HFFc6 (cell line): Measurements from ENCODE around the gene WRAP53. TPM values are rescaled to one million over a fixed set of nuclear protein-coding genes. Genes with fewer than 3 reads are reported as not detected.
A peak's percentile ranks its signal among the peaks of the same experiment; 100 is the strongest.
"Not testable (repeated sequence)": the region's sequence is repeated elsewhere in the genome, so short reads cannot be mapped to it uniquely, and the experiment has no call there.

Source experiments
- DNase-seq: peaks from one replicate; pipeline ENCODE4 v3.0.0-alpha.2; 2018
- H3K27ac Mint-ChIP-seq: 2 replicates; pipeline ENCODE4 v1.8.0; 2020; ENCODE audit warnings: mild to moderate bottlenecking, mixed read lengths
- H3K27me3 Mint-ChIP-seq: 2 replicates; pipeline ENCODE4 v1.8.0; 2021; ENCODE audit warnings: mild to moderate bottlenecking, moderate library complexity, mixed read lengths; ENCODE audit not compliant: insufficient read depth
- H3K36me3 Mint-ChIP-seq: 2 replicates; pipeline ENCODE4 v1.8.0; 2021; ENCODE audit warnings: low read depth, mixed read lengths
- H3K4me1 Mint-ChIP-seq: 2 replicates; pipeline ENCODE4 v1.8.0; 2020; ENCODE audit warnings: low read depth, mixed read lengths
- H3K4me3 Mint-ChIP-seq: 2 replicates; pipeline ENCODE4 v1.8.0; 2020; ENCODE audit warnings: mild to moderate bottlenecking, moderate library complexity, mixed read lengths
- H3K9me3 Mint-ChIP-seq: 2 replicates; pipeline ENCODE4 v1.8.0; 2020; ENCODE audit warnings: mild to moderate bottlenecking, mixed read lengths
- CTCF ChIP-seq: fragments of 200-600 bp; sonication (generic); IDR thresholded peaks from 2 replicates; pipeline ENCODE4 v1.5.0; 2021; ENCODE audit warnings: antibody characterized with exemption, mild to moderate bottlenecking
- long read RNA-seq: library from polyadenylated mRNA; unstranded; transcript quantifications from one replicate; pipeline ENCODE4 v2.0.0, GENCODE V29; 2019
- total RNA-seq, 6 experiments: library from RNA; stranded (reverse); fragmentation: NEBNext Ultra II Directional; extraction: Animal tissue kit (Norgen Biotek cat#: 25700); gene quantifications; 2 replicates in 1 of 6; 3 replicates in 5 of 6; pipeline ENCODE4 v1.2.3, GENCODE V29; 2021

Gene WRAP53
- 10 to 100 TPM in 5 of 6 experiments, 1 to 10 TPM in 1; 8.6 to 18.2 (median 15.2) TPM for total RNA-seq
- long read RNA-seq, full-length matches to known transcripts, result 20 of 21 reads
- long read RNA-seq, partial matches to known transcripts, result 0 of 21 reads
- long read RNA-seq, other reads (novel, unspliced or antisense), result 1 of 21 reads

GRCh38 chr17:7687908-7688807 is at the start of gene WRAP53:
Gene WRAP53 (plus strand): TSS chr17:7688477. CDS start chr17:7688649, 172 bp downstream.
- H3K36me3 Mint-ChIP-seq, result peaks cover 18% of the 10 kb centered on the region
- TF ChIP-seq CTCF, result peak; percentile 99
- peak within 1 kb of the TSS; percentile 98 for H3K27ac Mint-ChIP-seq
- peaks cover 31% of the 10 kb centered on the region for H3K4me1 Mint-ChIP-seq
- peak; percentile 99 for DNase-seq
- H3K4me3 Mint-ChIP-seq, result peak within 1 kb of the TSS; percentile 93
- H3K9me3 Mint-ChIP-seq, result no peaks in the 10 kb centered on the region
- H3K27me3 Mint-ChIP-seq, result no peaks in the 10 kb centered on the region; the same call in none of the 2 replicates

GRCh38 chr17:7640783-7641182 is 47.5 kb upstream of the WRAP53 start:
- Mint-ChIP-seq H3K27ac (no peak overlapping the region), H3K36me3 (peaks cover 6% of the 10 kb centered on the region; the same call in 1 of the 2 replicates), H3K4me1 (no peaks in the 10 kb centered on the region), H3K4me3 (no peak overlapping the region), H3K27me3 (peaks cover 17% of the 10 kb centered on the region), H3K9me3 (peaks cover 7% of the 10 kb centered on the region; the same call in 1 of the 2 replicates)
- no peak for TF ChIP-seq CTCF
- no peak for DNase-seq

GRCh38 chr17:7641635-7642034 is 46.6 kb upstream of the WRAP53 start:
- H3K9me3 Mint-ChIP-seq, H3K4me1 Mint-ChIP-seq, H3K27ac Mint-ChIP-seq, H3K4me3 Mint-ChIP-seq, H3K36me3 Mint-ChIP-seq, DNase-seq: not testable (repeated sequence)
- peaks cover 13% of the 10 kb centered on the region for H3K27me3 Mint-ChIP-seq

- Mint-ChIP-seq H3K27ac (no peak overlapping the region), H3K27me3 (peaks cover 29% of the 10 kb centered on the region), H3K4me3 (no peak overlapping the region), H3K36me3 (peaks cover 6% of the 10 kb centered on the region; the same call in 1 of the 2 replicates), H3K9me3 (peaks cover 7% of the 10 kb centered on the region; the same call in 1 of the 2 replicates), H3K4me1 (peaks cover under 1% of the 10 kb centered on the region; the same call in 1 of the 2 replicates)
- DNase-seq, result no peak
- TF ChIP-seq CTCF, result no peak
Observed at GRCh38 chr17:7644775-7645174, 43.5 kb upstream of the WRAP53 start.

- Mint-ChIP-seq H3K9me3 (peaks cover 6% of the 10 kb centered on the region; the same call in 1 of the 2 replicates), H3K4me3 (no peak overlapping the region), H3K27ac (no peak overlapping the region), H3K27me3 (peaks cover 38% of the 10 kb centered on the region), H3K4me1 (peaks cover 10% of the 10 kb centered on the region), H3K36me3 (peaks cover 4% of the 10 kb centered on the region; the same call in 1 of the 2 replicates)
- no peak for DNase-seq
- TF ChIP-seq CTCF, result no peak
Observed at GRCh38 chr17:7646457-7646856, 41.8 kb upstream of the WRAP53 start.

- Mint-ChIP-seq H3K4me1 (peaks cover 10% of the 10 kb centered on the region), H3K27ac (no peak overlapping the region), H3K27me3 (peaks cover 37% of the 10 kb centered on the region), H3K4me3 (no peak overlapping the region), H3K36me3 (no peaks in the 10 kb centered on the region), H3K9me3 (0 out of 2 replicates have a peak, but pooled peaks cover under 1% of the 10 kb centered on the region)
- TF ChIP-seq CTCF, result no peak
- DNase-seq, result no peak
Observed at GRCh38 chr17:7647018-7647417, 41.3 kb upstream of the WRAP53 start.
